ENCODE results near the gene SBSN. TPM values are rescaled to one million over a fixed set of nuclear protein-coding genes. Genes with fewer than 3 reads are reported as not detected.

Gene SBSN
- polyA plus RNA-seq, 1 donor: 0.74 TPM

- no peak for DNase-seq
Measured at GRCh38 chr19:35553385-35554000, 25.4 kb upstream of the SBSN start.

GRCh38 chr19:35552534-35553384, 24.6 kb upstream of the SBSN start:
- no peak for DNase-seq

GRCh38 chr19:35551091-35551810, 23.1 kb upstream of the SBSN start:
- DNase-seq: no peak

GRCh38 chr19:35549879-35550523, 21.9 kb upstream of the SBSN start:
- no peak for DNase-seq

- DNase-seq: peak; percentile 29
Measured at GRCh38 chr19:35549174-35549788, 21.2 kb upstream of the SBSN start.

GRCh38 chr19:35546532-35546931, 18.4 kb upstream of the SBSN start:
- no peak for DNase-seq

- no peak for DNase-seq
Measured at GRCh38 chr19:35545855-35546381, 17.8 kb upstream of the SBSN start.

- DNase-seq: peak; percentile 93
Measured at GRCh38 chr19:35545001-35545854, 17.1 kb upstream of the SBSN start, which contains the start of gene TMEM147. Gene TMEM147 (plus strand): TSS chr19:35545626. CDS start chr19:35545740, 114 bp downstream.

- DNase-seq: no peak
Measured at GRCh38 chr19:35544110-35544802, 16.1 kb upstream of the SBSN start.

GRCh38 chr19:35543280-35544109, 15.4 kb upstream of the SBSN start:
- DNase-seq: no peak

- DNase-seq: no peak
Measured at GRCh38 chr19:35542209-35542608, 14.1 kb upstream of the SBSN start.

- no peak for DNase-seq
Measured at GRCh38 chr19:35540356-35540927, 12.3 kb upstream of the SBSN start.

GRCh38 chr19:35539850-35540249, 11.7 kb upstream of the SBSN start:
- DNase-seq: no peak

- DNase-seq: no peak
Measured at GRCh38 chr19:35539314-35539713, 11.2 kb upstream of the SBSN start.

- no peak for DNase-seq
Measured at GRCh38 chr19:35534803-35535480, 6.8 kb upstream of the SBSN start.

GRCh38 chr19:35533822-35534392, 5.8 kb upstream of the SBSN start:
- no peak for DNase-seq

GRCh38 chr19:35533201-35533821, 5.2 kb upstream of the SBSN start, which contains the start of gene GAPDHS:
Gene GAPDHS (plus strand): TSS chr19:35533456. CDS start chr19:35533528, 72 bp downstream.
- DNase-seq: no peak

Measured in hindlimb muscle (tissue), 1 donor.